NCI-H1105 (cell line): ENCODE measurements around the gene KLHDC1.
"Not testable (repeated sequence)": the region's sequence is repeated elsewhere in the genome, so short reads cannot be mapped to it uniquely, and the experiment has no call there.

Source experiments
- DNase-seq: peaks from one replicate; lab custom pipeline; 2025; lab: John Stamatoyannopoulos, UW

KLHDC1 gene

DNA sequence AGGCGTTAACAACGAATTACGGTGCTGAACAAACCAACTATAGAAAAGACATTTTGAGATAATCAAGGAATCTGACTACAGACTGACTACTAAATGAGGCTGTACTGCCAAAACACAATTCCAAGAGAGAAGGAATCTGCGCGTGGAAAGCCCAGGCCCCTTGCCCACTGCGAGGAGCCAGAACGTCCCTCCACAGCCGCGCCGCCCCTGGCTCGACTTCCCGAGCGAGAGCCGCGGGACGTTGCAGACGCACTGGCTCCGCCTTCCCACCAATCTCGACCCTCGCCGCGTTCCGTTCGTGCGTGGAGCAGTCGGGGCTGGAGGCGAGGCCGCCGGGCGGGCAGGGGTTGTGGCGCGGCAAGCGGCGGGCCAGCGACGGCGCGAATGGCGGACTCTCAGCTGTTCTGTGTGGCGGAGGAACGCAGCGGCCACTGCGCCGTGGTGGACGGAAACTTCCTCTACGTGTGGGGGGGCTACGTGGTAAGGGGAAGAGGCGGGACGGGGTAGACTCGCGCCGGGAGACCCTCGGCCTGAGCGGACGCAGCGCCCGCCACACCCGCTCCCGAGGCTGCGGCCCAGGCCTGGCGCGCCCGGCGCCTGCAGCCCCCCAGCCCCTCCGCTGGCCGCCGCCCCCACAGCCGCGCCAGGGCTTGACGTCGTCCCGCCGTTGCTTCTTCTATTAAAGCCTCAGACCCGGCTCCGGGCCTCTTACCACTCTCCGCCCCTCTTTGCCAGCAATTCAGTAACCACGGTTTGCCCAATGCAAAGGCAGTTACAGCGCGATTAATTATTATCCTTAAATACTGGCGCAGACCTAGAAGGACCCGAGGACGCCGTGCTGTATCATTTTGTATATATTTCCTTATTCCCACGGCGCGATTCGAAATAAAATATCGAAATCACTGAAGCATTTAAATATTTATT lies at the start of gene KLHDC1:
Gene KLHDC1, plus strand, starts transcription at position 310 of the 924 bp plus-strand sequence. Its CDS starts 75 bp downstream, at position 385.
- DNase-seq, result peak; percentile 82

DNA sequence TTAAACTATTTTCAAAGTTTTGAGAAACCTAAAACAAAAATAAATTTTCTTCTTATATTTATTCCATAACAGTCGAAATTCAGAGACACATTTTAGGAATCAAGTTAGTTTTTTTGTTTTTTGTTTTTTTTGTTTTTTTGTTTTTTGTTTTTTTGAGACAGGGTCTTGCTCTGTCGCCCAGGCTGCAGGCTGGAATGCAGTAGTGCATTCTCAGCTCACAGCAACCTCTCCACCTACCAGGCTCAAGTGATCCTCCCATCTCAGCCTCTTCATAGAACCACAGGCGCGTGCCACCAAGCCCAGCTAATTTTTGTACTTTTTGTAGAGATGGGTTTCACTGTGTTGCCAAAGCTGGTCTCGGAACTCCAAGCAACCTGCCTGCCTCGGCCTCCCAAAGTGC lies 39.4 kb upstream of the KLHDC1 start:
- DNase-seq, result no peak

GRCh38 chr14:49654511-49654910 lies 38.4 kb upstream of the KLHDC1 start:
- no peak for DNase-seq

- not testable (repeated sequence) for DNase-seq
Measured at GRCh38 chr14:49657500-49657899, 35.4 kb upstream of the KLHDC1 start.

- DNase-seq, result no peak
Measured at GRCh38 chr14:49659526-49660455, 33.1 kb upstream of the KLHDC1 start.

DNA sequence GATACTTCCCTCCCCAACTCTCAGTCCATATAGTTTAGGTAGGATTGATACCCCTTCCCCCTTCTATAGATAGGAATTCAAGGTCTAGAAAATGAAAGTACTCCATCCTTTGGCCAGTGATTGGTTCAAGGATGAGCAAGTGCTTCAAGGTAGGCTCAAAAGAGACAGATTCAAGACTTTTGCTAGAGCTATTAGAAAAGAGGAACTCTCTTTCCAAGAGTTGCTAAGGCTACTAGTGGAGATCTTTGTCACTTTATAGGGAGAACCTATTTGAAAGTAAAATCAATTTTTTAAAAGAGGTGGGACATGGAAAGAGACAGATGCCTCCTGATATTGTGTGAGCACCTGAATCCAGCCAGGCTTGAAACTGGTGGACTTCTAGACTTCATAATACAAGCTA lies 22.4 kb upstream of the KLHDC1 start:
- DNase-seq, result no peak

DNA sequence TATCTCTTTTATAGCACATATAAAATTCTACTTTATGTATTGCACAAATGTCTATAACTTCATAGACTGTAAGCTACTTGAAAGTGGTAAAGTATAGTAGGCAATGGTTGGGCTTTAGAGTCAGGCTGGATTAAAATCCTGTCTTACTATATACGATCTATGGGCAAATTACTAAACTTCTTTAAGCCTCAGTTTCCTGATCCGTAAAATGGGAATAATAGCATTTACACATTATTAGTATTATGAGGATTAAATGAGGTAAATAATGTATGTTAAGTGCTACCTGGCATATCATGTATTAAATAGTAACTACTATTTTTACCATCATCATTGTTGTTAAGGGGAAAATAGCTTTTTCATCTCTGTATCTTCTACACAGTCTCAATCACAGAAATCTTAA lies 19.3 kb upstream of the KLHDC1 start:
- DNase-seq, result no peak

GRCh38 chr14:49677643-49678042 lies 15.3 kb upstream of the KLHDC1 start:
- no peak for DNase-seq

DNA sequence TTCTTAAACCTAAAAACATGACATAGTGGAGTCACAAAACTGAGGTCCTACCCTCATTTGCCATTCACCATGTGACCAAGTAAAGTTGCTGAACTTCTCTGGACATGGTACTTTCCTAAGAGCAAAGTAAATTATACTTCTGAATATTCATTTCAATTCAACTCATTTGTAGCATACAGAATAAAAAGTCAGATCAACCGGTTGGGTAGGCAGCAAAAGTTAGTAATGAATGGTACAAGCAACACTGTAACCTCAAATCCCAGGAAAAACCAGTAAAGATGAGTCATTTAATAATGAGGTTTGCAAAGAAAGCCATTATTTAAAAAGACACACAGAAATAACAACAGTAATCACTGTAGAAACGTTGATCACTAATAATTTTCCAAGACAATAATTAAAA lies 13.6 kb upstream of the KLHDC1 start:
- no peak for DNase-seq

GRCh38 chr14:49686425-49686824 lies 6.5 kb upstream of the KLHDC1 start:
- DNase-seq, result no peak

- DNase-seq, result no peak
Measured at GRCh38 chr14:49687942-49688700, 4.8 kb upstream of the KLHDC1 start, which contains the start of gene POLE2. TSS of gene POLE2 (minus strand) at chr14:49688214. CDS start at chr14:49688203, 11 bp downstream.

DNA sequence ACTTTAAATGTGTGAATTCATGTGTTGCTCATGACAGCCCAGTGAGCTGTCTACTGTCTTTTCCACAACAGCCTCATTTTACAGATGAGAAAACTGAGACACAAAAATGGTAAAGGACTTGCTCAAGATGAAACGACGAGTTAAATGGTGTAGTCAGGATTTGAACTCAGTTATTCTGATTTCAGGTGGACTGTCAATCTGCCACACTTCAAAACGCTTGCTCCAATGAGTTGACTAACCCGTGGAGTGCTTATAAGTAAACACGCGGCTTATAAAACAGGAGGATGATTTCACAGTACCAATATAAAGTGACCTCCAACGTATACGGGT lies 4.3 kb upstream of the KLHDC1 start:
- DNase-seq, result no peak

DNA sequence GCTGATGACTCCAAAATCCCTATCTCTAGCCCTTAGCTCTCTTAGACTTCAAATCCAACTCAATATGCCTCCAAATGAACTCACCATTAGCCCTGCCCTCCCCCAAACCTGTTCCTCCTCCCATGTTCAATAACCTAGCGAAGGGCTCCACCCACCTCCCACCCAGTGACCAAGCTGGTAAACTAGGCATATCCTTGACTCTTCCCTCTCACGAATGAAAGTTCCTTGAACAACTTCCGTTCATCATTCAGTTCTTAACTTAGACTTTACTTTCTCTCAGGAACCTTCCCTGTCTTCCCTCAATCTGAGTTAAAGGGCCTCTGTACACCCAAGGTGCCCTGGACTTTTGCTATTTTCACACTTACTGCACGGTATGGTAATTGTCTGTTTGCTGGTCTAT lies 1.9 kb upstream of the KLHDC1 start:
- no peak for DNase-seq

- DNase-seq, result no peak
Measured at GRCh38 chr14:49692193-49692757, 645 bp upstream of the KLHDC1 start.

DNA sequence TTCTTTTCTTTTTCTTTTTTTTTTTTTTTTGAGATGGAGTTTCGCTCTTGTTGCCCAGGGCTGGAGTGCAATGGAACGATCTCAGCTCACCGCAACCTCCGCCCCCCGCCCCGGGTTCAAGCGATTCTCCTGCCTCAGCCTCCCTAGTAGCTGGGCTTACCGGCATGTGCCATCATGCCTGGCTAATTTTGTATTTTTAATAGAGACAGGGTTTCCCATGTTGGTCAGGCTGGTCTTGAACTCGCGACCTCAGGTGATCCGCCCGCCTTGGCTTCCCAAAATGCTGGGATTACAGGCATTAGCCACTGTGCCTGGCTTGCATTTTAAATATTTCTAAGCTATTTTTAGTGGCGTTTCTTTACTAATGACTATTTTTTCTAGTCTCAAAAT lies 810 bp downstream of the KLHDC1 start:
- DNase-seq, result not testable (repeated sequence)

DNA sequence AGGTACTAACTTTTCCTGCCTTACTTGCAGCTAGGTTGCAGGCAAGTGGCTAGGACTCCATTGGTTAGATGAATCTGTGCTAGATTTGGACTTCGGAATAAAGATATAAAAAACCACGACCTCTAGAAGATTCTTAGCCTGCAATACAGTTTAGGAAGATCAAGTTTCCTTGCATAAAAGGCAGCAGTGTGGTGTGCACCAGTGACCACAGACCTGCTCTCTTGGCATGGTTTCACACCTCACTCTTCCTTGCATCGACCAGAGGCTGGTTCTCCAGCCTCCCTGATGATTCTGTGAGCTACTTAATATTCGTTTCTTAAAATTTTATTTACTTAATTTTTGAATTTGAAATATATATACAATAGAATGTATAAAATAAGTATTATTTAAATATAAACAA lies 9.8 kb downstream of the KLHDC1 start:
- DNase-seq, result no peak

DNA sequence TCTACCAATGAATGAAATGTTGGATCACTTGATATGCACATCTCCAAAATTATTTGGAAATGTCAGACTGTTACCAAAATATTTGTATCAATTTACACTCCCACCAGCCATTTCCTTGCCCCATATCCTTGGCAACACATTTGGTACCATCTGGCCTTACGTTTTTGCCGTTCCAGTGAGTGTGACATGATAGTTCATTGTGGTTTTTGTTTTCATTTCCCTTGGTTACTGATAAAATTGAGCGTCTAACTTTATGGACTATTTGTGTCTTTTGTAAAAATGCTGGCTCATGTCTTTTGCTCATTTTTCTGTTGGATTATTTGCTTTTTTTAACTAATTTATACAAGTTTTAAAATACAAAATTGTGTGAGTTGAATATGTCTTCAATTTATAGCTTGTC lies 11.0 kb downstream of the KLHDC1 start:
- no peak for DNase-seq

DNA sequence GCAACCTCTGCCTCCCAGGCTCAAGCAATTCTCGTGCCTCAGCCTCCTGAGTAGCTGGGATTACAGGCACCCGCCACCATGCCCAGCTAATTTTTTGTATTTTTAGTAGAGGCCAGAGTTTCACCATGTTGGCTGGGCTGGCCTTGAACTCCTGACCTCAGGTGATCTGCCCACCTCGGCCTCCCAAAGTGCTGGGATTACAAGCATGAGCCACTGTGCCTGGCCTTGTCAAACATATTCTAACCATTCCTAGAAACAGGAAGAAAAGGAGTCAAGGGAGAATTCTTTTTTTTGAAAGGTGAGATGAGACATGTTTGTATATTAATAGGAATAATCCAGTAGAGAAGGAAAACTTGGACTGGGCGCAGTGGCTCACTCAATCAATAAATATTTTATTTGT lies 11.6 kb downstream of the KLHDC1 start:
- DNase-seq, result not testable (repeated sequence)

GRCh38 chr14:49710993-49711392 lies 18.1 kb downstream of the KLHDC1 start:
- DNase-seq, result not testable (repeated sequence)

GRCh38 chr14:49720744-49721143 lies 27.8 kb downstream of the KLHDC1 start:
- no peak for DNase-seq

GRCh38 chr14:49721733-49722435 lies 29.0 kb downstream of the KLHDC1 start:
- not testable (repeated sequence) for DNase-seq
